HG02938 (cell line): ENCODE results near the gene CD247.

Experiments used
- ATAC-seq: cut with Tn5 transposase; IDR thresholded peaks from one replicate; pipeline ENCODE4 v1.9.1; 2021; ENCODE audit warnings: mild to moderate bottlenecking, moderate library complexity; ENCODE audit not compliant: unreplicated experiment

CD247 gene

GRCh38 chr1:167440776-167441175 is 77.6 kb downstream of the CD247 start:
- ATAC-seq = no peak

- ATAC-seq = no peak
These were observed 78.0 kb downstream of the CD247 start for GRCh38 chr1:167440345-167440744.

GRCh38 chr1:167439301-167439988 is 78.9 kb downstream of the CD247 start:
- no peak for ATAC-seq

- ATAC-seq = no peak
These were observed 79.9 kb downstream of the CD247 start for GRCh38 chr1:167438171-167439138.

GRCh38 chr1:167435484-167435883 is 82.8 kb downstream of the CD247 start:
- ATAC-seq = no peak

GRCh38 chr1:167434306-167434705 is 84.0 kb downstream of the CD247 start:
- no peak for ATAC-seq

- ATAC-seq = no peak
These were observed 84.4 kb downstream of the CD247 start for GRCh38 chr1:167433884-167434283.

- no peak for ATAC-seq
These were observed 85.5 kb downstream of the CD247 start for GRCh38 chr1:167432780-167433179.

- ATAC-seq = no peak
These were observed 86.2 kb downstream of the CD247 start for GRCh38 chr1:167431909-167432650.

GRCh38 chr1:167431261-167431908 is 86.9 kb downstream of the CD247 start:
- ATAC-seq = peak; percentile 31

- peak; percentile 19 for ATAC-seq
These were observed 87.5 kb downstream of the CD247 start for GRCh38 chr1:167430849-167431242.

GRCh38 chr1:167430134-167430848 is 88.0 kb downstream of the CD247 start:
- ATAC-seq = peak; percentile 4

GRCh38 chr1:167429612-167430011 is 88.7 kb downstream of the CD247 start:
- no peak for ATAC-seq

- ATAC-seq = no peak
These were observed 89.9 kb downstream of the CD247 start for GRCh38 chr1:167428395-167428794.

- ATAC-seq = no peak
These were observed 90.5 kb downstream of the CD247 start for GRCh38 chr1:167427848-167428247.

GRCh38 chr1:167426716-167427115 is 91.6 kb downstream of the CD247 start:
- no peak for ATAC-seq

- no peak for ATAC-seq
These were observed 92.8 kb downstream of the CD247 start for GRCh38 chr1:167425482-167425881.

GRCh38 chr1:167423684-167424619 is 94.4 kb downstream of the CD247 start:
- no peak for ATAC-seq

GRCh38 chr1:167420510-167420909 is 97.8 kb downstream of the CD247 start:
- ATAC-seq = no peak
